ENCODE data around the gene OOSP3. TPM values are rescaled to one million over a fixed set of nuclear protein-coding genes. Genes with fewer than 3 reads are reported as not detected.
"Not testable (repeated sequence)": the region's sequence is repeated elsewhere in the genome, so short reads cannot be mapped to it uniquely, and the experiment has no call there.

OOSP3 gene
- total RNA-seq, 1 donor from 2014 or later, result not detected

- no peaks in the 10 kb centered on the region for H3K27me3 ChIP-seq
- no peak for DNase-seq (ENCODE audit: low spot score in 2 of 2)
- no peaks in the 10 kb centered on the region for H3K9me3 ChIP-seq
- intact Hi-C loops (cut with DNase I), result no loop called here
- no peak within 1 kb of the TSS for H3K27ac ChIP-seq
- TF ChIP-seq CTCF (IDR thresholded peaks at IDR 0.05), result no peak
- H3K36me3 ChIP-seq, result no peaks in the 10 kb centered on the region
- H3K4me1 ChIP-seq, result no peaks in the 10 kb centered on the region
- no peak within 1 kb of the TSS for H3K4me3 ChIP-seq
Observed at GRCh38 chr11:59845399-59845798, 33.2 kb upstream of the OOSP3 start, which contains the start of gene CBLIF. CBLIF (minus strand) TSS chr11:59845499; CDS start chr11:59845453, 46 bp downstream.

GRCh38 chr11:59846556-59846955 lies 32.0 kb upstream of the OOSP3 start:
- no peak for TF ChIP-seq CTCF (IDR thresholded peaks at IDR 0.05)
- intact Hi-C loops (cut with DNase I), result no loop called here

GRCh38 chr11:59847626-59848025 lies 31.0 kb upstream of the OOSP3 start:
- no peak for TF ChIP-seq CTCF (IDR thresholded peaks at IDR 0.05)
- Histone ChIP-seq H3K27me3 (no peaks in the 10 kb centered on the region), H3K9me3 (no peaks in the 10 kb centered on the region), H3K27ac (no peak overlapping the region), H3K36me3 (no peaks in the 10 kb centered on the region), H3K4me1 (no peaks in the 10 kb centered on the region), H3K4me3 (no peak overlapping the region)
- intact Hi-C loops (cut with DNase I), result no loop called here
- DNase-seq (ENCODE audit: low spot score in 2 of 2), result no peak

More at GRCh38 chr11:59846556-59846955, 32.0 kb upstream of the OOSP3 start:
- H3K4me1 ChIP-seq, result no peaks in the 10 kb centered on the region
- no peak for DNase-seq (ENCODE audit: low spot score in 2 of 2)
- no peak overlapping the region for H3K4me3 ChIP-seq
- no peaks in the 10 kb centered on the region for H3K9me3 ChIP-seq
- H3K27ac ChIP-seq, result no peak overlapping the region
- no peaks in the 10 kb centered on the region for H3K36me3 ChIP-seq
- H3K27me3 ChIP-seq, result no peaks in the 10 kb centered on the region

GRCh38 chr11:59848439-59848838 lies 30.1 kb upstream of the OOSP3 start:
- H3K9me3 ChIP-seq; H3K36me3 ChIP-seq; H3K4me1 ChIP-seq; intact Hi-C loops (cut with DNase I); H3K27me3 ChIP-seq; H3K4me3 ChIP-seq; DNase-seq (ENCODE audit: low spot score in 2 of 2); H3K27ac ChIP-seq: not testable (repeated sequence)

- Histone ChIP-seq H3K4me3 (no peak overlapping the region), H3K9me3 (no peaks in the 10 kb centered on the region), H3K36me3 (no peaks in the 10 kb centered on the region), H3K27ac (no peak overlapping the region), H3K4me1 (no peaks in the 10 kb centered on the region), H3K27me3 (no peaks in the 10 kb centered on the region)
- intact Hi-C loops (cut with DNase I), result no loop called here
- TF ChIP-seq CTCF (IDR thresholded peaks at IDR 0.05), result no peak
- DNase-seq (ENCODE audit: low spot score in 2 of 2), result no peak
Observed at GRCh38 chr11:59849129-59849528, 29.5 kb upstream of the OOSP3 start.

GRCh38 chr11:59849551-59849950 lies 29.0 kb upstream of the OOSP3 start:
- H3K27me3 ChIP-seq; H3K4me3 ChIP-seq; H3K36me3 ChIP-seq; intact Hi-C loops (cut with DNase I); DNase-seq (ENCODE audit: low spot score in 2 of 2); H3K27ac ChIP-seq; H3K4me1 ChIP-seq; H3K9me3 ChIP-seq: not testable (repeated sequence)

DNA sequence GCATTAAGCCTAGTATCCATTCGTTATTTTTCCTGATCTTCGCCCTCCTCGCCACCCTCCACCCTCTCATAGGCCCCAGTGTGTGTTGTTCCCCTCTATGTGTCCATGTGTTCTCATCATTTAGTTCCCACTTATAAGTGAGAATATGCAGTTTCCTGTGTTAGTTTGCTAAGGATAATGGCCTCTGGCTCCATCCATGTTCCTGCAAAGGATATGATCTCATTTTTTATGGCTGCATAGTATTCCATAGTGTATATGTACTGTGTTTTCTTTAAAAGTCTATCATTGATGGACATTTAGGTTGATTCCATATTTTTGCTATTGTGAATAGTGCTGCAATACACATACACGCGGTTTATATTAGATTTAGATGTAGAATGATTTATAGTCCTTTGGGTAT lies 27.2 kb upstream of the OOSP3 start:
- H3K4me1 ChIP-seq; H3K36me3 ChIP-seq; intact Hi-C loops (cut with DNase I); H3K9me3 ChIP-seq; H3K27me3 ChIP-seq; DNase-seq (ENCODE audit: low spot score in 2 of 2); H3K27ac ChIP-seq; H3K4me3 ChIP-seq: not testable (repeated sequence)

Data from ascending aorta (tissue), 2 donors.